Muscle of arm (tissue), 14 donors: ENCODE results near the gene OR1J2. TPM values are rescaled to one million over a fixed set of nuclear protein-coding genes. Genes with fewer than 3 reads are reported as not detected.
"Not testable (repeated sequence)": the region's sequence is repeated elsewhere in the genome, so short reads cannot be mapped to it uniquely, and the experiment has no call there.

Experiments
- DNase-seq: peaks from one replicate; pipeline ENCODE4 v3.0.0-alpha.2; 2013
- long read RNA-seq, 11 donors: transcript quantifications; one replicate each; lab custom pipeline, GENCODE V29; 2026
- polyA plus RNA-seq, 12 donors: library from polyadenylated mRNA; unstranded; fragments of 120-200 nt; gene quantifications; one replicate each; pipeline ENCODE4 v1.2.1, GENCODE V29; 2013; ENCODE audit not compliant: insufficient read length in 12 of 12

The OR1J2 gene
- polyA plus RNA-seq: not detected
- long read RNA-seq, donor 1: 0 reads
- long read RNA-seq, donor 2: 0 reads
- long read RNA-seq, donor 3: 0 reads
- long read RNA-seq, donor 4: 0 reads
- long read RNA-seq, donor 5: 0 reads
- long read RNA-seq, donor 6: 0 reads
- long read RNA-seq, donor 7: 0 reads
- long read RNA-seq, donor 8: 0 reads
- long read RNA-seq, donor 9: 0 reads
- long read RNA-seq, donor 10: 0 reads
- long read RNA-seq, donor 11: 0 reads

DNA sequence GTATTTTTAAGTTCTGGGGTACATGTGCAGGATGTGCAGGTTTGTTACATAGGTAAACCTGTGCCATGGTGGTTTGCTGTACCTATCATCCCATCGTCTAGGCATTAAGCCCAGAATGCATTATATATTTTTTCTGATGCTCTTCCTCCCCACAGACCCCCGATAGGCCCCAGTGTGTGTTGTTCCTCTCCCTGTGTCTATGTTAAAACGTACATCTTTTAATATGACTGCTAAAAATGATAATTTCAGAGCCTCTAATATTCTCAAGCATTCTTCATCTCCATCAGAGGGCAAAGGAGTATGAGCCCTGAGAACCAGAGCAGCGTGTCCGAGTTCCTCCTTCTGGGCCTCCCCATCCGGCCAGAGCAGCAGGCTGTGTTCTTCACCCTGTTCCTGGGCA, at the start of gene OR1J2:
OR1J2 (plus strand) TSS at position 301 of the 400 bp plus-strand sequence; CDS start at position 301, 0 bp downstream.
- DNase-seq: no peak

- DNase-seq: no peak
Measured at GRCh38 chr9:122463828-122464632, 46.6 kb upstream of the OR1J2 start.

DNA sequence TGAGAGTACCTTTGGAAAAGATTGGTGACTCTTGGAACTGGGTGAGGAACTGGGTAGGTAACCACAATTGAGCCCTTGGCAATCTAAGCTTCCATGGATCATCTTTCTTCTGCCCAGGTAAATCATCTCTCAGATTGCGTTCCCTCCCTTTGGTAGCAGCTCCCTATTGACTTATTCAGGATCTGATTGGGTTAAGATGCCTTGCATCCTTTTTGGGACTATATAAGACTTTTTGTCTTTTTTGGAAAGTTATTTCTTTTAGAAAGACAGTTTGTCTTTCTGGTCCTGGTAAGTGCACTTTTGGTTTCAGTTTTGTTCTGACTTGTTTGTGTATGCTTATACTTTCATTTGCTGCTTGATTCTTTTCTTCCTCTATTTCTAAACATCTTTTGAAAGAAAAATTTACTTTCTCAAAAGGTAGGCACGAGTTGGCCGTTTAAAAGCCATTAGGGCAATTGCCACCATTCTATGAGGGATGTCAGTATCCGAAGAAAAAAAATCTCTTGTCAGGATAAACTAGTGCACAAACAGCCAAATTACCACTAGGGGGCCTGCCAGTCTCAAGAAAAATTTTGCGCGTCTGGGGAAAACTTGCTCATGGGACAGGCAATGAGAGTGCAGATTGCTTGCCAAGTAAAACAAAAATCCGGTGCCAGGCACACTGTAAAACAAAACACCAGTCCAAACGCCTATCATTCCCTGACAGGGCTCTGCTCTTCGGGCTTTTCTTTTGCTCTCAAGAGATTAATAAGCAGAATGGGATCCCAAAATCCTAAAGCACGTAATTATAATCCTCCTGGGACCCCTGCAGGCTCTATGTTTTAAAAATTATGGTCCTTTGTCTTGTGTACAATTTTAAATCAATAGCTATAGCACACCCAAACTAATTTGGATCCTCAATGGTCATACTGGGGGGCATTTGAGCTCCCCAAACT, 45.7 kb upstream of the OR1J2 start:
- peak; percentile 37 for DNase-seq

DNA sequence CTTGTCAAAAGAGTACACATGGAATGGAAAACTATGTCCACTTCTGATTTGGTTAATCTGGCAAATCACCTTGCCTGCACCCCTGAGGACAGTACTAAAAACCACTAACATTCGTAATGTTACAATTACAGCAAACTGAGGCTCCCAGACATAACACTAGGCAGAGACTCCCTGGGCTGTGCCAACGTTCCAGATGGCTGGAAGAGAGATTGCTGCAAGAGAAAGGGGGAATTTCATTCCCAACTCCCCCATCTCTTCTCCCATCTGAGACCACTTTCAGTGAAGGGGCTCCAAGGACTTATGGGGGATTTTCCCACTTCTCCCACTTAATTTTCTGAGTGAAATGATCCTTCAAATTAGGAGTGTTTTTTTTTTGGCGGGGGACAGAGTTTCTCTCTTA, 44.1 kb upstream of the OR1J2 start:
- DNase-seq: no peak

DNA sequence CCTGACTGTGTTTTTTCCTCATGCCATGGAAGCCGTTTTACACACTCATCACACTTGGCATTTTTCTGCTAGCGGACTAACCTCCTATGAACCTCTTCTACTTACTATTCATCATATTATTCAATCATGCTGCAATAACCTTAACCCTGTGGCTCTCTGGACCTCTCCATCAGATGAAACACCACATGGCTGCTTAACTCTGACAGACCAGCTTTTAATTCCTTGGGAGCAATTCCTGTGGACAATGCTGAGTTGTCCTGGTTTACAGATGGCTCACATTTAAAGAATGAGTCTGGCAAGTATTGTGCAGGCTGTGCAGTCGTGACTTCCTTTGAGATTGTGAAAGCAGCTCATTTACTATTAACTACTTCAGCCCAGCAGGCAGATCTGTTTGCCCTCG, 41.9 kb upstream of the OR1J2 start:
- DNase-seq: no peak

DNA sequence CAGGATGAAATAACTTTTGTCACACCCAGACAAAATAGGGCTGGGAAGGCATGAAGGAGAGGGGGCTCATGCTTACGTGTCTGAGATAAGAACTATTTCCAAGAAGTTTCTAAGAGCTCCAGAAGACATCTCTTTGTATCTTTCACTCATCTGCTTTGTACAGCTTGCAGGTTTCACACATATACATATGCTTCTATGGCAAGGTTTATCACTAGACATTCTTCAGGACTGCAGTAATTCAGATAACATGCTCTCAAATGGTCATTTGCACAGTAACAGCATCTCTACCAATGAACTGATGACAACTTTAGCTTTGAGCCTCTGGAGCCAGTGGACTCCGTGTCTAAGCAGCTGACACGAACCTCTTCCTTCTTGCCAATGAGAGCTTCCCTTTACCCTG, 36.0 kb upstream of the OR1J2 start:
- DNase-seq: no peak

- DNase-seq: no peak
Measured at GRCh38 chr9:122475717-122476116, 34.9 kb upstream of the OR1J2 start.

DNA sequence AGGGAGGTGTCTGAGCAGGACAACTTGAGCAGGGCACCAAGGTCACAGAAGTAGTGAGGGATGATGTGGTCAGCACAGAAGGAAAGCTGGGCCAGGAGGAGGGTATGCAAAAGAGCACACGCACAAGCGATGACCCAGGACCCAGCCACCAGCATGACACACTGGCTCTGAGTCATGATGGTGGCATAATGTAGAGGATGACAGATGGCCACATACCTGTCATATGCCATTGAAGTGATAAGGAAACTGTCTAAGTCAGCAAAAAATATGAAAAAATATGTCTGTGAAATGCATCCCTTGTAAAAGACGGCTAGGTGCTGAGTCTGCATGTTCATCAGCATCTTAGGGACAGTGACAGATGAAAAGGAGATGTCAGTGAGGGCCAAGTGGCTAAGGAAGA, 33.3 kb upstream of the OR1J2 start:
- DNase-seq: no peak

- no peak for DNase-seq
Measured at GRCh38 chr9:122477826-122478225, 32.8 kb upstream of the OR1J2 start, which contains the start of gene OR1J1. Gene OR1J1, minus strand, starts transcription at chr9:122477926. Its CDS starts 0 bp downstream, at chr9:122477926.

DNA sequence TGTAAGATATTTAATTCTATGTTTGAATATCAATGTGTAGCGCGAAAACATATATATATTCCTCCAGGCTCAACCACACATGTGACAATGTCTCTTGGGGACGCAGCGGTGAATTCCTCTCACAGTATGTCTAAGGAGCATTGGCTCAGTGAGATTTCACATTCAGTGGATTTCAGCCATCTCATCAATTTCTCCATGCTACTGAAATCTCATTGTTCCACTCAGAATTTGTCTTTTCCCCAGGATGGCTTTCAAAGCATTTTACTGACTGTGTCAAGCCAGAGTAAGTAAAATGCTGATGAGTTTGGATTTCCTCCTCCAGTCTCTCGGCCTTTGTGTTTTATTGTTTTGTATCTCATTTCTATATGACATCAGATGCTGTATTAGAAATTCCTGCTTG, 31.5 kb upstream of the OR1J2 start:
- no peak for DNase-seq

DNA sequence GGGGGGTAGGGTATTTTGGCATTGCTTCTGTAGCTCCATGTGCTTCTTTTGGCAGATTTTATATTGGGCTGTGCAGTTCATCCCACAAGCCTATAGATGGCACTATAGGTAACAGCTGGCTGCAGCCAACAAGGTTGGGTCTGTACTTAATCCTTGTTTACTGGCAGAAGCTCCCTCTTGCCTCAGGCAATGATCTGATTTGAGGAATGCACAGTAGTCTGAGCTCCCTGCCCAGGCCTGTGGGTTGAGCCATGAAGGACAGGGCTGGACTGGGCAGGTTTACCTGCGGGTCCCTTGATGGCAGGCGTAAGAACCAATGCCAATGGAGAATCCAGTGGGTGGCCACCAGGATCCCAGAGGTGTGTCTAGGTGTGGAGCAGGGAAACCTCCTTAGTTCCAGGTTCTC, 11.7 kb upstream of the OR1J2 start:
- DNase-seq: no peak

DNA sequence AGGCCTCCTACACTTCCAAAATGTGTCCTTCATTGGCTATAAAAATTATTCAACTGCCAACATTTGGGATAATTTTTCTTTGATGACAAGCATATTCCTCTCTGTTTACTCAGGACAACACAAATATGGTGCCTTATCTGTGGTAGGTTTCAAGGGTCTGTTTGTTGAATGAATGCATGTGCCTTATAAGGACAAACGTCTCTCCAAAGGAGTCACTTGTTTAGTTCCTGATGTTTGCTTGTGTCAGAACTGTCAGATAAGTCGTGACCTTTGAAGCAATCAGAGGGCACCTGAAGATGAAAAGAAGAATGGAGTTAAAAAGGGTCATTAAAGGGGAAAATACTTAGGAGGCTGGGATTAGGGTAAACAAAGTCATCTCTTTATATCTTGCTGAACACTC, 3.6 kb upstream of the OR1J2 start:
- DNase-seq: no peak

- no peak for DNase-seq
Measured at GRCh38 chr9:122518226-122518625, 7.6 kb downstream of the OR1J2 start.

GRCh38 chr9:122518841-122519240, 8.2 kb downstream of the OR1J2 start, which contains the start of gene OR1J4:
Gene OR1J4, plus strand, starts transcription at chr9:122519141. Its CDS starts 0 bp downstream, at chr9:122519141.
- DNase-seq: no peak

DNA sequence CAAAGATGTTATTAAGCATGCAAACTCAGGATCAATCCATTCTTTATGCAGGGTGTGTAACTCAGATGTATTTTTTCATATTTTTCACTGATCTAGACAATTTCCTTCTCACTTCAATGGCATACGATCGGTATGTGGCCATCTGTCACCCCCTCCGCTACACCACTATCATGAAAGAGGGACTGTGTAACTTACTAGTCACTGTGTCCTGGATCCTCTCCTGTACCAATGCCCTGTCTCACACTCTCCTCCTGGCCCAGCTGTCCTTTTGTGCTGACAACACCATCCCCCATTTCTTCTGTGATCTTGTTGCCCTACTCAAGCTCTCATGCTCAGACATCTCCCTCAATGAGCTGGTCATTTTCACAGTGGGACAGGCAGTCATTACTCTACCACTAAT, 8.8 kb downstream of the OR1J2 start:
- DNase-seq: no peak

GRCh38 chr9:122526602-122527001, 16.0 kb downstream of the OR1J2 start:
- DNase-seq: no peak

GRCh38 chr9:122527193-122527592, 16.6 kb downstream of the OR1J2 start, which contains the start of gene OR1N1:
Gene OR1N1, minus strand, starts transcription at chr9:122527293. Its CDS starts 0 bp downstream, at chr9:122527293.
- no peak for DNase-seq

DNA sequence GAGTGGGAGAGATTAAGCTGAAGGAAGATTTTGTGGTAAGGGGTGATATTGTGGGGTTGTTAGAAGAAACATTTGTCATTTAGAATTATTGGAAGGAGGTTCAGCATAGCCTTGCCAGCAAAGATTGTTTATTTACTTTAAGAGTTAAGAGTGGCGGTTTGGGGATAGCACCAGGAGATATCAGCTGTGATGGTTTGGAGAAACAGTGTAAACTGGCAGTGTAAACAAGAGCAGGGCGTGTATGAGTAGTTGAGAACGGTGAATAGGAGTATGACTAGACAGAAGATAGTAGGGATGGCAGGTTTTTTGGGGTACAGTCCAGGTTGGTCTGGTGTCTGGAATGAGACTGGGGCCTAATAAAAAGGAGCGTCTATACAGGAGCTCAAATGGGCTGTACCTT, 20.6 kb downstream of the OR1J2 start:
- not testable (repeated sequence) for DNase-seq

- no peak for DNase-seq
Measured at GRCh38 chr9:122536134-122536533, 25.5 kb downstream of the OR1J2 start.

GRCh38 chr9:122537066-122537465, 26.5 kb downstream of the OR1J2 start:
- not testable (repeated sequence) for DNase-seq

- no peak for DNase-seq
Measured at GRCh38 chr9:122538757-122539156, 28.2 kb downstream of the OR1J2 start.

DNA sequence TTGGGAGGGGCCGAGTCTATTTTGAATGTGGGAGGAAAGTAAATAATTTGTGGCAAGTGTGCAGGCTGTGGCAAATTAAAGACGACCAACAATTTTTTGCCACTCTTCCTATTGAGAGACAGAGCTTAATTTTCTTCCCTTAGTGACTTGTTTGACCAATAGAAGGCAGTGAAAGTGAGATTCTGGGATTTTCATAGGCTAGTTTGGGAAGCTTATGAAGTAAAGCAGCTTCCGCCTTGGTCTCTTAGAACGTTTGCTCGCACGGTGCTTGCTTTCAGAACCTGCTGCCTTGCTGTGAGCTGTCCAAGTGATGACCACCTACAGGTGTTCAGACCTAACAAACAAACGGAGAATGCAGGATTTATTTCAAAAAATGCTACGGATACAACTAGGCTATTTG, 35.6 kb downstream of the OR1J2 start:
- DNase-seq: no peak
